HG03432 (cell line): ENCODE data around the gene CD40.

ENCODE experiments used
- ATAC-seq: cut with Tn5 transposase; IDR thresholded peaks from one replicate; pipeline ENCODE4 v1.9.1; 2021; ENCODE audit warnings: mild to moderate bottlenecking, moderate library complexity; ENCODE audit not compliant: unreplicated experiment

The CD40 gene

DNA sequence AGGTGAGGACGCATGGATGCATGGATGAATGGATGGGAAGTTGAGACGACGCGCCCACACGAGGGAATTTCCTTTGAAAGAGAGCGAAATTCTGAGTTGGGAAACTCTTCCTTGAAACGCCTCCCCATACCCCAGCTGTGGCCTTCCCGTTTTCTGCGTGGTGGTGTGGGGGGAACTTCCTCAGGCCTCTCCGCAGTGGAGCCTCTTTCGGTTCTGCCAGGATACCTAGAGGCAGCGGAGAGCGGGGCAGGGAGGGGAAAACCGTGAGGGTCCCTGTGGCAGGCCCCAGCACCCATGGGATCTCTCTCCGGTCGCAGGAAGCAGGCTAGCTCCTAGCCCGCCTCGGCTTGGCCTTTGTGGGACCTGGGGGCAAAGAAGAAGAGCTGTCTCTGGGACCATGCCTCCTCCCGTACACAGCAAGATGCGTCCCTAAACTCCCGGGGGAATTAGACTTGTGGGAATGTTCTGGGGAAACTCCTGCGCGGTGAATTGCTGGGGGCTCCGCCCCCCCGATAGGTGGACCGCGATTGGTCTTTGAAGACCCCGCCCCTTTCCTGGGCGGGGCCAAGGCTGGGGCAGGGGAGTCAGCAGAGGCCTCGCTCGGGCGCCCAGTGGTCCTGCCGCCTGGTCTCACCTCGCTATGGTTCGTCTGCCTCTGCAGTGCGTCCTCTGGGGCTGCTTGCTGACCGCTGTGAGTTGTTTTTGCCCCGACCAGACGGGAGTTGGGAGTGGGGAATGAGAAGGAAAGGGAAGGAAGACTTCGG lies at the start of gene CD40:
TSS of gene CD40 (plus strand) at position 611 of the 764 bp plus-strand sequence. CDS start at position 641, 30 bp downstream.
- ATAC-seq = peak; percentile 79

DNA sequence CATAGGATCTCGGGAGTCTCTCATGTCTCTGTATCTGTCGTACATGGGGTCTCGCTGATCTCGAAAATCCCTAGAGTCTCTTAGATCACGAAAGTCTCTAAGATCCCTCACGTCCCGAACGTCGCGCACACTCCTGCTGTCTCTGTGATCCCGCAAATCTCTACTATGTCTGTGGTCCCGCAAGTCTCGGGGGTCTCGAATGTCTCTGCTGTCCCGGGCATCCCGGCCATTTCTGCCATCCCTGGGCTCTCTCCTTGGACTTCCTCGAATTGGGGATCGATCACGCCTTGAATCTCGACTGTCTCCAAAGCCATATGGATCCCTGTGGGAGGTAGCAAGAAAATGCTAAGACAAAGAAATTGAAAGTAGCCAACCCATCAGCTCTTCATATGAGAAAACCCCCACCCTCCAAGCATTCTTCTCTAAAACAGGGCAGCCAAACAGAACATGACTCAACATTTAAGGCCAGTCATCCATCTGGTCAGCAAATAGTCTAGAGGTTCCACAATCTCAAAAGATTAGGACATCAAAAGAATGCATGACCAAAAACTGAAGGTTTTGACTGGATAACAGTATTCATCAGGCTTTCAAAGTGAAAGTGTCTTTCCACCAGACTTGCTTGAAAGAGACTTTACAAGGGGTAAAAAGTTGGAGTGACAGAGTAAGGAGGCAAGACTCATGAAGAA lies 47.8 kb upstream of the CD40 start:
- ATAC-seq = no peak

DNA sequence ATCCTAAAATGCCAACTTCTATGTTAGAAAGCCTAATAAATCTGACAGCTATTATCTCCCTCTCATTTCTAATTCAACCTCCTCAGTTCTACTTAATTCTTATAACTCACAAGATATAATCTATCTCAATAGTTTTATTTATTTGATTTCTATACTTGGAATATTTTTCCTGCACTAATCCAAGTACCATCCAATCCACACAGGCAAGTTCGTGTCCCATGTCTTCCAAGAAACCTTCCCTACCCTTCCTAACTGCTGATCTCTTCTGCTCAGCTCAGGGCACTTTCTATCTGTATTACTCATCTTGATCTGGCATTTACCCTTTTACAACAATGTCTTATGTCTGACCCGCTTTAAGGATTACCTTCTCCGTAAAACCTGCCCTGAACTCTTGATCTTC lies 46.5 kb upstream of the CD40 start:
- ATAC-seq = no peak

DNA sequence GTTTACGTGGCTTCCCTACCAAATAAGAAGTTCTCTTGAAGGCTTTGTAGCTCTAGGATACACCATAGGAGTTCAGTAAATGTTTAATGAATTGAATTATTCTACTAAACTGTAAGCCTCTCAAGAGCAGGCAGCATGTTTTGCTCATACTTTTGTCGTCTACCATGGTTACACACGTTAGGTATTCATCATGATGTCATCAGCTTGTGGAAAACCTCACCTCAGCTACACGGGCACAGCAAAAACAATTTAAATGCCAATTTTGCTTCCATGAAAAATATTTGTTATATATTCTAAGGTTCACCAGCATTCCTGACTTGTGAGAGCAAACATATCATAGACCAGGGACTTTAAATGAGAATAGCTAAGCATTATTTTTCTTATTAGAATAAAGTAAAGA lies 45.1 kb upstream of the CD40 start:
- no peak for ATAC-seq

DNA sequence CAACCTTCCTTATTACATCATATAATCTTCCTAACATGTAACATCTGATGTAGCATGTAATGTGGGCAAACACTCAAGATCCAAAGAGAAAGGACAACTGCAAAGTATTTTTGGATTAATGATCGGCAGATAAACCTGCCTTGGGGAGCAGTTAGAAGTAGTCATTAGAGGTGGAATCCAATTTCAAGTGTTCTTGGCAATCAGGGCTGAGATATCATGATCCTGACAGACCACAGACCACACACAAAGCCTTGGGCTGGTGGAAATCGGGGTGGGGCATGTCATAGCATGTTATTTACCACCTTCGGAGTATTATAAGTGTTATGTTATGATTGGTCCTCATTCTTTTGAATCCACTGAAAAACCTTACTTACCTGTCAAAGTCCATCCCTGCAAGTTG lies 44.7 kb upstream of the CD40 start:
- no peak for ATAC-seq

DNA sequence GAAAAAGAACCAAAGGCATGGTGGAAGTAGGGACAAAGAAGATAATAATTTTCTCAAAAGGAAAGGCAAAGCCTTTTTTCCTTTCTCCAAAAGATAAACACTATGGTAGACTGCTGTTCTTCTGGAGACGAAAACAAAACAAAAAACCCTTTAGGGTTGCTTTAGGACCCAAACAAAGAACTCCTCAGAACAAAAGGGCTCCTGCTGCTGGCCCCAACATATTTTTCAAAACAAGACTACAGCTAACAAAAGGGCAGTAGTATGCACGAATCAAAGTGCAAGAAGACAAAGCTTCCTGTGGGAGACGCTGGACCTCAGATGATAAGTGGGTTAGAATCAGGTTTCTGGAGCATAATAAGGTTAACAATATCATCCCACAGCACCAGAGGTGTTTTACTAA lies 44.1 kb upstream of the CD40 start:
- no peak for ATAC-seq

DNA sequence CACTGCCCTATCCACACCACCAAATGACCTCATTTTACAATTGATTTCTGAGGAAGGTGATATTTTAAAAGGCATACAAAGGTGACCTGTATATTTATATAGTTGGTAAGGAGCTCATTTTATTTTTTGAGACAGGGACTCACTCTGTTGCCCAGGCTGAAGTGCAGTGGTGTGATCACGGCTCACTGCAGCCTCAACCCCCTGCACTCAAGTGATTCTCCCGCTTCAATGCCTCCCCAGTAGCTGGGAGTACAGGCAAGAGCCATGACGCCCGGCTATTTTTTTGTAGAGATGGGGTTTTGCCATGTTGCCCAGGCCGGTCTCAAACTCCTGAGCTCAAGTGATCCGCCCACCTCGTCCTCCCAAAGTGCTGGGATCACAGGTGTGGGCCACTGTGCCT lies 41.3 kb upstream of the CD40 start:
- ATAC-seq = no peak

DNA sequence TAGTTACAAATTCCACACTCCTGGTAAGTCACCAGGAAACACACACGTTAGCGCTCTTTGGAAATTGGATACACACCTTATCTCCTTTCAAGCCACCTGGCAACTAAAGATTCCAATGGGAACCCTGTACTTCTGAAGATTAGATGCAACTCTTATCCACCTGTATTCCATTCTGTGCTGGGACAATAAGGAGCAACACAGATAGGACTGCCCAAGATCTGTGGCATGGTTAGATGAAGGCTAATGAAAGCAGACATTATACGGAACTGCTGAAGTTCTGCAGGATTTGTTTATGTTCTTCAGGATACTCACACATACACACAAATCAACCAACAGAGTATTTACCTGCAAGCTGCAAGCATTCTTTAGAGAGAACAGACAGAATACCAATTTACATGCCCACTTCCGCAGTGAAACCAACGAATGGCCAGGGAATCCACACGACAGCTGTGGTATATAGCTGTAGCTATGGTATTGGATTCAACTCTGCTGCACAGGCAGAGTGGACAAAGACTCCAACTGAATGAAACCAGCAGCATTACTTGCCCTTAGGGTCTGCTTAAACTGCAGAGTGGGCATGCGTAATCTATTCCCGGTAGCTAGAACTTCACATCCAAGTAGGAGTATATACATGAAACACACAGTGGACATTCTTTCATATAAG lies 40.3 kb upstream of the CD40 start:
- no peak for ATAC-seq

DNA sequence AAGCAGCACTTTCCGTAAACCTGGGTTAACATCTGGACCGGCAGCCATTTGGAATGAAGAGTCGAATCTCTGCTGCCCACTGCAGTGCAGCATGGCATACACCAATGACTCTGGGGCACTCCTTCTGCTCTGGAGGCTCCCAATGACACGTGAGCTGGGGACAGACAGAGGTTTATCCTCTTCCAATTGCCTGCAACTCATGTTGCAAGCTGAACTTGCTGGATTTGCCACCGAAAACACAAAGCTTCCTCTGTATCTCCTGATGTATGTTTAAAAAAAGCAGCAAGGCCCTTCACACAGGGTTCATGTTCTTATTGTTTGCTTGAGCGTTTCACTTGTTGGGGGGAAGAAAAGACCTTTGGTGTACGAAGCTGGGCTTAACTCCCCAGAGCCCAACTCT lies 39.2 kb upstream of the CD40 start:
- ATAC-seq = no peak

DNA sequence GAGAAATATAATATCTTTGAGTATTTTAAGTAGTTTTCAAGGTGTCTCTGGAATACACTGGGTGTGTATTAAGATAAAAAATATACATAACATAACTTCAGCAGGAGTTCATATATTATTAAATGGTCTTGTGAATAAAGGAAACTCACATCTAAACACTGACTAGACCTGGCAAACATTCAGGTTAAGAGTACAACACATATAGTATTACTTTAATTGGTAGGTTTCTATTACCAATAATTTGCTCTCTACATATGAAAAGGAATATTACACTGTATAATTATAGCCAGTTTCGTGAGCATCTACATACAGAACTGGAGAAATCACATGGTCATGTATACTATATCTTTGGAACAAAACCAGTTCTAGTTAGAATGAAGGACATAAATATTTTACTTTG lies 37.0 kb upstream of the CD40 start:
- ATAC-seq = no peak

DNA sequence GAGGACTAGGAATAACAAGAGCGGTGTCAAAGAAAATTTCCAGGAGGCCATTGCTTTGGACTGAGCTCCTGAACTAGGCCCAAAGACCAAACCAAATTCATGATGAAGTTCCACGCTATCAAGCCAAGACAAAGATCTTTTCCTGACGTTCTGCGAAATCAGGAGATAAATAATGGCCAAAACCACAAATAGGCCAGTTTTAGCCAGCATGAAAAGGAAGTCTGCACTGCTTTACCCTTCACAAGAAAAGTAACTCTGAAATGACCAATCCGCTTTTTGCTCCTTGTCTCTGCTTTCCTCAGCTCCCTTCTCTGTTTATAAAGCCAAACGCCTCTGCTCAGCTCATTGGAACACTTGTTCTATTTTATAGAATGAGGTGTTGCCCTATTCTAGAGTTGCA lies 35.0 kb upstream of the CD40 start:
- ATAC-seq = no peak

DNA sequence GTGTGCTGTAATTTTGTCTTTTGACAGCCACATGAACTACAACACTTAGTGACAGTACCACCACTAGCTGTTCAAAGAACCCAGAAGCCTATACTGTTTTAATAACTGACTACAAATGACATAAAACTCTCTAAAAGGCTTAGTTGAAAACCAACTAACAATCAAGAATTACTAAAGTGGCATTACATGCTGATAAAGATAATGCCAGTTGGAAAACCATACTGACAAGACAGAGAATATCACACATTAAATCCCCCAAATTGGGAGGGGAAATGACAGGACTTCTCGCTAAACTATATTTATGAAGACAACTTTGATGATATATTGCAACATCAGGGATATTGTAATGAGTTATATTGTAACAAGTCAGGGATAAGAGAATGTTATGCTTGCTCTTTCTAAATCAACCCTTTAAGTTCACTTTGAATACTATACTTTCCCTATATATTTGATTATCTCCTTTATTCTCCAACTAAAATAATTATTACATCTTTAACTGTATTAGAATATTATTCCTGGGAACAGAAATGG lies 34.5 kb upstream of the CD40 start:
- ATAC-seq = no peak

DNA sequence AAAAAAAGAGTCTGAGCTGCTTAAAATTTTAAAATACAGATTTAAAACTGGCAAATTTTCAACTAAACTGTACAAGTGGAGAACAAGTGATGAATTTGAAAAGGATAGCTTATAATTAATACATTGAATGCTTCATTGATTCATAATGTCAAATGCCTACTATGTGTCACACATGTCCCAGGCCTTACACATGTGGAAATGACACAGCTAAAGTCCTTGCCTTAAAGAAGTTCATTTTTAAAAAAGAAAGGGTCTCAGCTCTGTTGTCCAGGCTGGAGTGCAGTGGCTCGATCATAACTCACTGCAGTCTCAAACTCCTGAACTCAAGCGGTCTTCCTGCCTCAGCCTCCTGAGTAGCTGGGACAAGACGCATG lies 33.3 kb upstream of the CD40 start:
- no peak for ATAC-seq

DNA sequence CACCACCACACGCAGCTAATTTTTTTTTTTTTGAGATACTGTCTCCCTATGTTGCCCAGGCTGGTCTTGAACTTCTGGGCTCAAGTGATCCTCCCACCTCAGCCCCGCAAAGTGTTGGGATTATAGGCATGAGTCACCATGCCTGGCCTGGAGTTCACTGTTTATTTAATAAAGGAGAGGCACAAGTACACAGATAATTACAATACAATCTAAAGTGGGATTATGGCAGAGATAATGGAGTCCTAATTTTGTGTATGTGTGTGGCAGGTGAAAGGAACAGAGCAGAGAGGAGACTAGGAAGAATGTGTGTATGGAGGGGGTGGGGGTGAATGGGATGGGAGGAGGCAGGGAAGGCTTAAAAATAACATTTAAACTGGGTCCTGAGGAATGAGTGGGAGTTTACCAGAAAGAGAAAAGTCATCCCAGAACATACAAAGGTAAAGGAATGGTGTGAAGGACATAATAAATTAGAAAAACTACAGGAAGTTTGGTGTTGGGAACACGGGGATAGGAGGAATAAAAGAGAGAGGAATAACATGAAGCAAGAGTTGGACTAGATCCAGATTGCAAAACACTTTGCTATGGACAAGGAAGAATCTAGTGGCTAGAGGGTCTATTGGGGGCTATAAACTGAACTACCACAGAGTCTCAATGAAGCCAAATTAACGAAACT lies 32.8 kb upstream of the CD40 start:
- no peak for ATAC-seq

DNA sequence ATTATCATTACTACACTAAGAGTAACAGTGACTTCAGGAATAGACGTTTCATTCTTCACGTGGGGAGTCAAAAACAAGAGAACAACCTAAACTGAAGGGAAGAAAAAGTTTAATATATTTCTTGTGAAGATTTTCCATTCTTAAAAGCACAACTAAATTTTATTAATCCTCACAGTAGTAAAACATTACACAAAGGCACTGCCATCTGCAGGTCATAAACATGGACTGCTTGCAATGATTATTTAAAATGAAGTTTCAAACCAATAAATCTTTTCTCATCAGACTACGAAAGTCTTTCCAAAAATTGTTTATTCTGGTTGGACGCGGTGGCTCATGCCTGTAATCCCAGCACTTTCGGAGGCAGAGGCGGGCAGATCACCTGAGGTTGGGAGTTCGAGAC lies 31.0 kb upstream of the CD40 start:
- ATAC-seq = no peak

DNA sequence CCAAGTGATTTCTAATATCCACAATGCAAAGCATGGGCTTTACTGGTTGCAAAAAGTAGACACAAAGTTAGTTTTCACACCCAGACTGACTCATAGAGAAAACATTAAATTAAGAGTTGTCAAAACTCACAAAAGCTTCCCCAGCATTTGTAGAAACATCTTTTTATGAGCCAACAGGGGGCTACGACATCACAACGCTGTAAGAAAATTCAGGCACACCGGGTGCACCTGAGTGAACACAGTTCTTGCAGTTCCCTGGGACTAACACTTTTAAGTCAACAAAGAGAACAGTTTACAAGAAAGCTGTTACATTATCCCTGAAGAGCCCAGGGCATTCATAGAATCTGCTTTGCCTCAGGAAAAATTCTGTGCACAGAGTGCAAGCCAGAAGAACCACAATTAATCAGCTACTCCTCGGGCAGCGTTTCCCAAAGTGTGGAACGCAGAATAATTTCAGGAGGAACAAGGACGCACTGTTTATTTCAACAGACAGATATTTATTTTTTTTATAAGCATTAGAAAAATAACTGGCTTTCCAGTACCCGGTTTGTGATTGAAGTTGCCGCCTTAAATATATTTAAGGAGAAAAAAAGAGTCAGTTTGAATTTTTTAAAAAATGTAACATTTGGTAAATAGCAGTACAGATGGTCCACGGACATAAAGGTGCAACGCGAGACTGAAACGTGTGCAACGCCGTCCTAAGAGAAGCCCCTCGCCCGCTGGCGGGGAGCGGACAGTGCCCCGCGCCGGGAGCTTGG lies 29.5 kb upstream of the CD40 start:
- ATAC-seq = no peak

DNA sequence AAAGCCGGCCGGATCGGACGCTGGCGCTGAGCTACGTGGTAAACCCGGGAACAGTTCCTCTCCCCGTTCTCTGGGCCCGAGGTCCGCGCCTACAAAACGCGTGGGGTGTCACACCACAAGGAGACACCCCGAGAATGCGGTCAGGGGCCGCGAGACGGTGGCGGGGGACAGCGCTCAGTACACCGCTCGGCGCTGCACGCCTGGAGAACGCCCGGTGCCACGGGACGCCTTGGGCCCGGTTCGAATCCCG lies 29.0 kb upstream of the CD40 start:
- ATAC-seq = peak; percentile 35

DNA sequence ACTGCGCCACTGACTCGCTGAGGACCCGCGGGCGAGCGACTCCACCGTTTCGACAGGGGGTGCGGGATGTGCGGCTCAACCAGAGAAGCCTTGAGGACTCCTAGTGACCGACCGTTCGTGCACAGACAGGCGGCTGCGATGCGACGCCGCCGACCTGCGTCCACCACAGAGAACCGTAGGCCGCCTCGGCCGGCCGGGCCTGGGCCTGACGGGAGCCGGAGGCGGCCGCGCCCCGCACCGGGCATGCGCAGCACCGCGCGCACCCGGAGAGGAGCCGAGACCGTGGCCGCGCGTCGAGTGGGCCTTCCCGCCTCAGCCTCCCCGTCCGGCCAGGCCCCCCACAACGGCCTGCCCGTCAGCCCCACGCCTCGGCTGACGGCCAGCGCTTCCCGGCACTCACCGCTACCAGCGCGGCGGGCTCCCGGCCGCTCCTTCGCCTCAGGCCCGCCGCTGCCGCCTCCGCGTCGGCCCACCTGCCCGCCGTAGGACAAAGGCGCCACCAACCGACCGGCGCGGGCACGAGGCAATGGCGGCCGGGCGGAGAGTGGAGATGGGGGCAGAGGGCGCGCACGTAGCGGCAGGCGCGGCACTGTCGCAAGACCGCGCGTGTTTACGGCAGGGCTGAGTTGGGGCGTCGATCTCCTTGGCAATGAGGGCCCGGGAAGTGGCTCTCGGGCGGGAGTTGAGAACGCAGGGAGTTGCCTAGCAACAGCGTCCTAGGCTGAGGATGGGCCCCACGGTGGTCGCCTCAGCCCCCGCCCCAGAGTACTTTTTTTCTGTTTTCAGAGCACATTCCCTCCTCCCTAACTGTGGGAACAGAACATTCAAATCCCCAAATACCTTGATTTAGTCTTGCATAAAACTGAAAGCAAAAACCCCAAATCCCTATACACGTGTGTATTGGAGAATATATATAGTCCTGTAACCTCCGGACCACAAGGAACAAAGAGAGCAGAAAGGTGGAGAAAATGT lies 28.4 kb upstream of the CD40 start, which contains the start of gene NCOA5:
TSS of gene NCOA5 (minus strand) at position 546 of the 972 bp plus-strand sequence. CDS start 10,538 bp downstream, outside the sequence.
- peak; percentile 81 for ATAC-seq
